HG03066 (cell line): ENCODE results near the gene CYB5RL.
"Not testable (repeated sequence)": the region's sequence is repeated elsewhere in the genome, so short reads cannot be mapped to it uniquely, and the experiment has no call there.

ENCODE experiments used
- ATAC-seq: cut with Tn5 transposase; IDR thresholded peaks from one replicate; pipeline ENCODE4 v1.9.1; 2021; ENCODE audit warnings: low read depth; ENCODE audit not compliant: unreplicated experiment

CYB5RL gene

GRCh38 chr1:54191525-54191924 lies 8.3 kb downstream of the CYB5RL start:
- no peak for ATAC-seq

GRCh38 chr1:54190526-54190925 lies 9.3 kb downstream of the CYB5RL start:
- no peak for ATAC-seq

- no peak for ATAC-seq
These were observed 11.5 kb downstream of the CYB5RL start for GRCh38 chr1:54188291-54188690.

- ATAC-seq = no peak
These were observed 13.8 kb downstream of the CYB5RL start for GRCh38 chr1:54186056-54186455.

- no peak for ATAC-seq
These were observed 19.0 kb downstream of the CYB5RL start for GRCh38 chr1:54180701-54181360.

- no peak for ATAC-seq
These were observed 21.3 kb downstream of the CYB5RL start for GRCh38 chr1:54178296-54179070.

GRCh38 chr1:54177726-54178125 lies 22.1 kb downstream of the CYB5RL start:
- ATAC-seq = no peak

- ATAC-seq = no peak
These were observed 23.1 kb downstream of the CYB5RL start for GRCh38 chr1:54176621-54177327.

- no peak for ATAC-seq
These were observed 25.7 kb downstream of the CYB5RL start for GRCh38 chr1:54174106-54174505.

GRCh38 chr1:54173681-54174080 lies 26.1 kb downstream of the CYB5RL start:
- no peak for ATAC-seq

- no peak for ATAC-seq
These were observed 26.9 kb downstream of the CYB5RL start for GRCh38 chr1:54172614-54173599.

- ATAC-seq = no peak
These were observed 28.2 kb downstream of the CYB5RL start for GRCh38 chr1:54171606-54172005.

- no peak for ATAC-seq
These were observed 28.8 kb downstream of the CYB5RL start for GRCh38 chr1:54171016-54171415.

GRCh38 chr1:54169068-54169467 lies 30.8 kb downstream of the CYB5RL start:
- no peak for ATAC-seq

GRCh38 chr1:54168206-54168965 lies 31.4 kb downstream of the CYB5RL start:
- no peak for ATAC-seq

- ATAC-seq = no peak
These were observed 32.2 kb downstream of the CYB5RL start for GRCh38 chr1:54167422-54168139.

GRCh38 chr1:54166357-54166756 lies 33.5 kb downstream of the CYB5RL start:
- ATAC-seq = not testable (repeated sequence)

- ATAC-seq = no peak
These were observed 34.7 kb downstream of the CYB5RL start for GRCh38 chr1:54165146-54165545.

GRCh38 chr1:54163573-54163972 lies 36.3 kb downstream of the CYB5RL start:
- no peak for ATAC-seq
